Breast epithelium (tissue), 4 donors: ENCODE measurements around the gene DOCK10. TPM values are rescaled to one million over a fixed set of nuclear protein-coding genes. Genes with fewer than 3 reads are reported as not detected.
A peak's percentile ranks its signal among the peaks of the same experiment; 100 is the strongest.

Source experiments
- DNase-seq, 2 donors: peaks; one replicate each; pipeline ENCODE4 v3.0.0-alpha.2; 2019; ENCODE audit warnings: low spot score in 2 of 2
- H3K27ac ChIP-seq, 2 donors: fragments of 200-600 bp; sonication (generic) in 1 of 2; one replicate each; pipeline ENCODE4 v1.5.1; 2016 to 2019; ENCODE audit warnings: mild to moderate bottlenecking in 1 of 2
- H3K27me3 ChIP-seq, 2 donors: fragments of 200-600 bp; sonication (generic) in 1 of 2; one replicate each; pipeline versions ENCODE4 v1.5.1 to v1.6.0; 2017 to 2019; ENCODE audit warnings: control low read depth in 1 of 2, mild to moderate bottlenecking in 1 of 2
- H3K36me3 ChIP-seq: fragments of 200-600 bp; one replicate; pipeline ENCODE4 v1.5.1; 2019
- H3K4me1 ChIP-seq, 2 donors: fragments of 200-600 bp; sonication (generic); one replicate each; pipeline ENCODE4 v1.5.1; 2016 to 2019; ENCODE audit warnings: control low read depth in 1 of 2
- H3K4me3 ChIP-seq, 3 donors: fragments of 200-600 bp; sonication (generic); 1 replicate in 2 of 3; 2 replicates in 1 of 3; pipeline ENCODE4 v1.5.1; 2016 to 2019; ENCODE audit warnings: mild to moderate bottlenecking in 3 of 3, moderate library complexity in 2 of 3
- H3K9me3 ChIP-seq, 2 donors: fragments of 200-600 bp; sonication (generic) in 1 of 2; one replicate each; pipeline ENCODE4 v1.5.1; 2016 to 2019; ENCODE audit warnings: control low read depth in 1 of 2
- CTCF ChIP-seq, 3 donors: fragments of 450-650 bp; IDR thresholded peaks; one replicate each; pipeline ENCODE4 v1.5.1; 2016 to 2017; ENCODE audit warnings: antibody characterized with exemption in 3 of 3, mild to moderate bottlenecking in 3 of 3, moderate library complexity in 3 of 3
- POLR2A ChIP-seq: fragments of 450-650 bp; IDR thresholded peaks from one replicate; pipeline ENCODE4 v1.6.1; 2016; ENCODE audit warnings: antibody characterized with exemption, mild to moderate bottlenecking, moderate library complexity
- POLR2AphosphoS5 ChIP-seq, 3 donors: sonication (generic); formaldehyde crosslinking; IDR thresholded peaks; one replicate each; pipeline ENCODE4 v1.6.1; 2017; ENCODE audit warnings: antibody characterized with exemption in 3 of 3
- intact Hi-C: fragments of 100-400 bp; cut with DNase I; formaldehyde crosslinking; loops from one replicate; pipeline ENCODE4 v1.15.1; 2023; ENCODE audit warnings: low total_unique reads
- total RNA-seq, 3 donors: library from RNA; depleted of rRNA; stranded (reverse); fragments of >200 nt; gene quantifications; one replicate each; pipeline ENCODE4 v1.1.0, GENCODE V29; 2016

The DOCK10 gene
- total RNA-seq, 3 donors from 2014 or later: 13.8 to 23.9 (median 15.4) TPM

GRCh38 chr2:225008179-225008856 lies 34.0 kb downstream of the DOCK10 start:
- Histone ChIP-seq H3K9me3 (no peaks in the 10 kb centered on the region), H3K27me3 (no peaks in the 10 kb centered on the region), H3K4me1 (no peaks in the 10 kb centered on the region), H3K36me3 (no peaks in the 10 kb centered on the region), H3K4me3 (no peak overlapping the region), H3K27ac (no peak overlapping the region)
- TF ChIP-seq CTCF (IDR thresholded peaks at IDR 0.05) (no peak), POLR2A (no peak), POLR2AphosphoS5 (IDR thresholded peaks at IDR 0.05) (no peak)
- no peak for DNase-seq
- intact Hi-C loops: no loop called here

GRCh38 chr2:225006730-225007129 lies 35.5 kb downstream of the DOCK10 start:
- no peaks in the 10 kb centered on the region for H3K36me3 ChIP-seq

GRCh38 chr2:225004597-225004996 lies 37.7 kb downstream of the DOCK10 start:
- intact Hi-C loops: no loop called here
- H3K27me3 ChIP-seq: no peaks in the 10 kb centered on the region
- DNase-seq: no peak

More at GRCh38 chr2:225006730-225007129, 35.5 kb downstream of the DOCK10 start:
- Histone ChIP-seq H3K27me3 (no peaks in the 10 kb centered on the region), H3K9me3 (no peaks in the 10 kb centered on the region), H3K27ac (no peak overlapping the region), H3K4me3 (no peak overlapping the region), H3K4me1 (no peaks in the 10 kb centered on the region)
- intact Hi-C loops: no loop called here
- TF ChIP-seq POLR2AphosphoS5 (IDR thresholded peaks at IDR 0.05) (no peak), CTCF (IDR thresholded peaks at IDR 0.05) (no peak)
- DNase-seq: no peak

GRCh38 chr2:225002656-225003045 lies 39.6 kb downstream of the DOCK10 start:
- DNase-seq: peak in 1 of 2 donors; percentile 36
- Histone ChIP-seq H3K4me1 (no peaks in the 10 kb centered on the region), H3K9me3 (no peaks in the 10 kb centered on the region), H3K27me3 (no peaks in the 10 kb centered on the region), H3K36me3 (no peaks in the 10 kb centered on the region), H3K4me3 (no peak overlapping the region), H3K27ac (no peak overlapping the region)
- TF ChIP-seq POLR2A: no peak
- no peak for TF ChIP-seq CTCF (IDR thresholded peaks at IDR 0.05)
- no peak for TF ChIP-seq POLR2AphosphoS5 (IDR thresholded peaks at IDR 0.05)
- intact Hi-C loops: no loop called here

More at GRCh38 chr2:225004597-225004996, 37.7 kb downstream of the DOCK10 start:
- Histone ChIP-seq H3K27ac (no peak overlapping the region), H3K4me3 (no peak overlapping the region), H3K36me3 (no peaks in the 10 kb centered on the region), H3K9me3 (no peaks in the 10 kb centered on the region), H3K4me1 (no peaks in the 10 kb centered on the region)
- no peak for TF ChIP-seq POLR2A
- TF ChIP-seq POLR2AphosphoS5 (IDR thresholded peaks at IDR 0.05): no peak
- no peak for TF ChIP-seq CTCF (IDR thresholded peaks at IDR 0.05)

GRCh38 chr2:225002039-225002655 lies 40.1 kb downstream of the DOCK10 start:
- no peaks in the 10 kb centered on the region for H3K27me3 ChIP-seq
- H3K36me3 ChIP-seq: no peaks in the 10 kb centered on the region
- intact Hi-C loops: no loop called here
- no peak overlapping the region for H3K4me3 ChIP-seq
- DNase-seq: peak in 1 of 2 donors; percentile 33
- H3K27ac ChIP-seq: no peak overlapping the region
- H3K4me1 ChIP-seq: no peaks in the 10 kb centered on the region
- no peak for TF ChIP-seq POLR2A
- no peak for TF ChIP-seq POLR2AphosphoS5 (IDR thresholded peaks at IDR 0.05)
- TF ChIP-seq CTCF (IDR thresholded peaks at IDR 0.05): peak; percentile 47 to 74 (median 68)
- no peaks in the 10 kb centered on the region for H3K9me3 ChIP-seq
